HG02938 (cell line): ENCODE results near the gene SLC49A3.
"Not testable (repeated sequence)": the region's sequence is repeated elsewhere in the genome, so short reads cannot be mapped to it uniquely, and the experiment has no call there.

ENCODE experiments used
- ATAC-seq: cut with Tn5 transposase; IDR thresholded peaks from one replicate; pipeline ENCODE4 v1.9.1; 2021; ENCODE audit warnings: mild to moderate bottlenecking, moderate library complexity; ENCODE audit not compliant: unreplicated experiment

The SLC49A3 gene

DNA sequence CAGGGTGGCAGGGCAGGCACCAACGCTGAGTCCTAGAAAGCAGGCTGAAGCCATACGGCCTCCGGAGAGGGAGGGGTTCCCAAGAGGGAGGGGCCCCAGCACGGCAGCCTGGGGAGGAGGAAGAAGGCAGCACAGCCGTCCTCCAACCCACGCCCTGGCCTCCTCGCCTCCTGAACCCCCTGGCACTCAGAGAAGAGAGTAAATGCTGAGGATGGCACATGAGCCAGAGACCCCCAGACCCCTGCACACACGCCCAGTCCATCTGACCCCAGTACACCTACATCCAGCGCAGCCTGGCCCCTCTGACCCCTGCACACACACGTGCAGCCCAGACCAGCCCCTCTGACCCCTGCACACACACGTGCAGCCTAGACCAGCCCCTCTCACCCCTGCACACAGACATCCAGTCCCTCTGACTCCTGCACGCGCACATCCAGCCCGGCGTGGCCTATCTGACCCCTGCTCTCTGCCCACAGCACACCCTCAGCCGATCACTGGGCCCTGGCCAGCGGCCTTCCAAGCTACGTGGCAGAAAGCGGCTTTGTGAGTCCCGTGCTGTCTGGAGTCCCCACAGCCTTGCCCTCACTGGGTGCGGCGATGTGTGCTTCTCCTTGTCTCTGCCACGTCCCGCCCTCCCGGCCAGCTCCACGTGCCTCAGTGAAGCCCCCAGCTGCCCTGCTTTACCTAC lies 33.3 kb downstream of the SLC49A3 start:
- no peak for ATAC-seq

- ATAC-seq = no peak
These were observed 34.0 kb downstream of the SLC49A3 start for GRCh38 chr4:654871-655463.

GRCh38 chr4:654503-654845 lies 34.5 kb downstream of the SLC49A3 start:
- no peak for ATAC-seq

- ATAC-seq = no peak
These were observed 35.0 kb downstream of the SLC49A3 start for GRCh38 chr4:653831-654502.

- no peak for ATAC-seq
These were observed 35.7 kb downstream of the SLC49A3 start for GRCh38 chr4:653080-653821.

- ATAC-seq = no peak
These were observed 36.9 kb downstream of the SLC49A3 start for GRCh38 chr4:651884-652642.

DNA sequence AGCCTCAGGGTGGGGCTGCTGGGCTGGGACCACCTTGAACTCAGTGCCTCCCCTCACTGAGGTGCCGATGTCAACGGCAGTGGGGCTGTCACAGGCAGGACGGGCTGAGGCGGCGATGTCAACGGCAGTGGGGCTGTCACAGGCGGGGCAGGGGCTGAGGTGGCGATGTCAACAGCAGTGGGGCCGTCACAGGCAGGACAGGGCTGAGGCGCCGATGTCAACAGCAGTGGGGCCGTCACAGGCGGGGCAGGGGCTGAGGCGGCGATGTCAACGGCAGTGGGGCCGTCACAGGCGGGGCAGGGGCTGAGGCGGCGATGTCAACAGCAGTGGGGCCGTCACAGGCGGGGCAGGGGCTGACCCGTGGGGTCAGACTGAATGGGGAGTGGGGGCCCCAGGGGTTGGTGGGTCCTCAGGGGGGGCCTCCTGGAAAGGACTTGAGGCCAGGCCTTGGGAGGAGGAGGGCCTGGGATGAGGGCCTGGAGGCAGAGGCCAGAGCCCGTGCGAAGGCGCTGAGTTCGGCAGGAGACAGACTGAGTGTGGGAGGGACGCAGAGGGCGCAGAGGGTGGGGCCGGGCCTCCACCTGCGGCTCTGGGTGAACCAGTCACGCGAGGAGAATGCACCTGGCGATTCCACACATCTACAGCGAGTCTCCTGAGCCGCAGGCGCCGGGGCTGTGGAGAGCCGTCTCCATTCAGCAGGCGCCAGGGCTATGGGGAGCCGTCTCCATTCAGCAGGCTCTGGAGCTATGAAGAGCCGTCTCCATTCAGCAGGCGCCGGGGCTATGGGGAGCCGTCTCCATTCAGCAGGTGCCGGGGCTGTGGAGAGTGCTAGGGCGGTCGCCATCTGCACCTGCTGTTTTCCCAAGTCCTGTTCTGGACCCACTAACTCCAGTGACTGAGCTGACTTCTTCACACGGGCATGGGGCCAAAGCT lies 37.7 kb downstream of the SLC49A3 start:
- ATAC-seq = no peak

DNA sequence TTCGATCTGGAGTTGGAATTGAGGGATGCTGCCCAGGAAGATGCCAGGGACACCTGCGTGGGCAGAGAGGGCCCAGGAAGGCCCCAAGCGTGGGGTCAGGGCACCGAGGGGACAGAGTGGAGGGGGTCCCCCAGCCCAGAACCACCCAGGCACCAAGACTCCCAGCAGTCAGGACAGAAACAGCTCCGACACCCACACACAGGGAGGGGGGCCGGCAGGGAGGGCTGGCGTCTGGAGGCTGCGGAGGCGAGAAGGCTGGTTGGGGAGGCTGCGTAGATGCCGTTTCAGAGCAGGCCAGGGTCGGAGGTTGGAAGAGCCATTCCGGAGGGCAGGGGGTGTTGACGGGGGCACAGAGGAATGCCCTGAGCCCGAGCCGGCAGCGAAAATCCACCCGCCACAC lies 38.5 kb downstream of the SLC49A3 start:
- no peak for ATAC-seq

DNA sequence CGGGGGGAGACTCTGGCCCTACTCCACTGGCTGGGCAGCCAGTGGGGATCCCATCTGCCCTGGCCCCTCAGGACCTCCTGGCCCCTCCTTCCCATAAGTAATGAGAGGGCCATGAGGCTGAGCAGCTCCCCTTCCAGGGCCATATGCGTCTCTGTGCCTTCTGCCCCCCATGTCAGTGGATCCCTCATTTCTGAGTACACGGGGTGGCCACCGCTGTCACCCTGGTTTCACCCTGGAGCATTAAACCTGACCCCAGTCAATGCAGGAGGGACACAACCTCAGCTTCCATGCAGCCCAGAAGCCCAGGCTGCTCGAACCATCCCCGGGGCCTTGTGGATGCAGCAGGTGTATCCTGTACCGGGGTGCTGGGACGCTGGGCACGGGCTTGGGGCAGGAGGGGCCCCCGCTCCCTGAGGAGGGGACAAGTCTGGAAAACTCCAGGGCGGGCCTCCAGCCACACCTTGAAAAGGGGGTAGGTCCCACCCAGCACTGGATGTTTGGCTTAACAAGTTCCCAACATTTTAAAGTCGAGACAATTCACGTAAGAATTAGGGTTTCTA lies 39.1 kb downstream of the SLC49A3 start:
- no peak for ATAC-seq

DNA sequence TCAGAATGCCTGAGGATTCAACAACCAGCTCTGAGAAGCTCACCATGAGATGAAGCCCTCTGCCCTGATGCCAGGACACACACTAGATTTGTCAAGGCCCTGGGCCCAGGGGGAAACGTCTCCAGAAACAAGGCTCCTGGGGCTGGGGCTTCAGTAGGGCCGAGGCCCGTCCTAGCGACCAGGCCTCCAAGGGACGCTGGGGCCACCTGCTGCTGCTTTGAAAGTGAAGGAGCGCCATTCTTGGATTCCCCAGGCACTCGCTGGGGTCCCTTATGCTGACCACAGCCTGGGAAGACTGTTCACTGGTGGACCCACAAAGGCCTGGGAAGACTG lies 39.7 kb downstream of the SLC49A3 start:
- ATAC-seq = no peak

GRCh38 chr4:648579-649292 lies 40.2 kb downstream of the SLC49A3 start:
- no peak for ATAC-seq

GRCh38 chr4:647481-647880 lies 41.5 kb downstream of the SLC49A3 start:
- no peak for ATAC-seq

DNA sequence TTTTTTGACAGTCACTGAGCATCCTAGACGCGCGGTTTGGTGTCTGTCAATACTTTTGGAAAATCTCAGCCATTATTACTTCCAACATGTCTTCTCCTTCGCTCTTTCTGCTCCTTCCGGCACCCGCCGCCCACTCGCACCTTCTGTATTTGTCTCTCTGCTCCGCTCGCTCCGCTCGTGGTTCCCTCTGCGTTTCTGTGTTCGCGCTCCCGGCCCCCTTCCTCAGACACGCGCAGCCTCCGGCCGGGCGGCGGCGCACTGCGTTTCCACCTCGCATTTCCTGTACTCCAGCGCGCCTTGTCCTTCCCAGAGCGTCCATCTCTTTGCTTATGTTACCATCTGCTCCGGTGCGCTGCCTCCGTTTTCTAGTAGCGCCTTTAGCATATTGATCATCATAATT lies 42.5 kb downstream of the SLC49A3 start:
- no peak for ATAC-seq

- not testable (repeated sequence) for ATAC-seq
These were observed 46.6 kb downstream of the SLC49A3 start for GRCh38 chr4:642366-642765.

- ATAC-seq = no peak
These were observed 51.2 kb downstream of the SLC49A3 start for GRCh38 chr4:637536-638280.

DNA sequence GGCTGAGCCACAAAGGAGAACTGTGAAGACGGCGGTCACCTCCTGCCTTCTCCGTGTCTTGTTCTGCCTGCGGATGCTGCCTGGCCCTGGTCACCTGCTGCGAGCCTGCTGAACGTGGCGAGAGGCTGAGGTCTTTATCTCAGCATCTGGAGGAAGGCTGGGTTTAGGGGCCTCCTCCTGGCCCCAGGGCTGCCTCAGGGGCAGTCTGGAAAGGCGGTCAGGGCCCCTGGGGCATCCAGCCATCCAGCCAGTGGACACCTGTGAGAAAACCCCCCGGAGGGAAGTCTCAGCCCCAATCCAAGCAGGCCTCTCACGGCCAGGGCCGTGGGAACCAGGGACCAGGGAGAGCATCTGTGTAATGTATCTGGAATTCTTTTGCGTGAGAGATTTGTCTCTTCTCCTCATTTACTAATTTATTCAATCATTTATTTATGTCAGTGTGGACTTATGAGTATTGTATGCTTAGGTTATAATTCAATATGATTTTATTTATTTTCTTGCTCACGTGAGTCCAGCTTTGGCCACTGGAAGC lies 52.3 kb downstream of the SLC49A3 start:
- no peak for ATAC-seq

DNA sequence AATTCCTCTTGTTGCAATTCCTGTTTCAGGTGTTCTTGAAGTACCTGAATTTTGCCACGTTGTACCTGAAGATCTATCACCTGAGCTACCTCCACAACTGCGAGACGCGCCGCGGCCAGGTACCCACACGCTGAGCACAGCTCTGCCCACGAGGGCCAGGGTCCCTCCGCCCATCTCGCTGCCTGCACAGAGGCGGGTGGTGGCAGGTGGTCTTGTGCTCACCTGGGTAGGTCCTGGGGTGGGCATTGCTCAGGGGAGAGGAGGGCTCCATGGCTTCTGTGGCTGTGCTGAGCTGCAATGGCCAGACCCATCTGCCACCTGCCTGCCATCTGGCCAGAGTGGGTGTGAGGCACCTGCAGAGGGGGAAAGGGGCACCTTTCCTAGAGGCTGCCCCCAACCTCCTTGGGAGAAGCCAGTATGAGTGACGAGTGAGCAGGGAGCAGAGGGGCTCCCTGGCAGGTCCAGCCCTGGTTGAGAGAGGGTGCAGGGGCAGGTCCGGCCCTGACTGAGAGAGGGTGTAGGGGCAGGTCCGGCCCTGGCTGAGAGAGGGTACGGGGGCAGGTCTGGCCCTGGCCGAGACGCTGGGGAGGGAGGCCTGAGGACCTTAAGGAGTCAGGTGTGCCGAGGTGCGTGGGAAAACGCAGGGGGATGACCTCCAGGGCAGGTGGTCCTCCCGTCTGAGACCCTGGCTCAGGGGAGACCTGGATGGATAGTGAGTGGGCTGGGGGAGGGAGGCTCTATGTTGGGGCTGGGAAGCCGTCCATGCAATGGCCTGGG lies 52.9 kb downstream of the SLC49A3 start:
- ATAC-seq = no peak
